Liver (tissue), 9 donors: Measurements from ENCODE around the gene AOAH. TPM values are rescaled to one million over a fixed set of nuclear protein-coding genes. Genes with fewer than 3 reads are reported as not detected.

Experiments
- DNase-seq: peaks from one replicate; pipeline ENCODE4 v3.0.0-alpha.2; 2017; ENCODE audit warnings: low spot score
- H3K27ac ChIP-seq, 2 donors: one replicate each; pipeline ENCODE4 v1.7.0; 2013; ENCODE audit warnings: inconsistent platforms in 2 of 2, low read length in 2 of 2, control low read depth in 1 of 2, low read depth in 1 of 2, mild to moderate bottlenecking in 1 of 2
- H3K27me3 ChIP-seq, 4 donors: one replicate each; pipeline versions ENCODE4 v1.6.1 to v1.7.0; 2013; ENCODE audit warnings: low read length in 3 of 4, inconsistent platforms in 1 of 4, mild to moderate bottlenecking in 1 of 4, moderate library complexity in 1 of 4; ENCODE audit not compliant: control insufficient read depth in 4 of 4, insufficient read depth in 4 of 4
- H3K36me3 ChIP-seq, 4 donors: one replicate each; pipeline versions ENCODE4 v1.6.1 to v1.7.0; 2013; ENCODE audit warnings: low read length in 3 of 4, mild to moderate bottlenecking in 3 of 4, low read depth in 1 of 4, moderate library complexity in 1 of 4; ENCODE audit not compliant: control insufficient read depth in 4 of 4, insufficient read depth in 3 of 4
- H3K4me1 ChIP-seq, 4 donors: one replicate each; pipeline versions ENCODE4 v1.6.1 to v1.7.0; 2013; ENCODE audit warnings: low read length in 3 of 4, mild to moderate bottlenecking in 3 of 4, moderate library complexity in 1 of 4; ENCODE audit not compliant: control insufficient read depth in 4 of 4, insufficient read depth in 4 of 4
- H3K4me3 ChIP-seq, 3 donors: one replicate each; pipeline versions ENCODE4 v1.6.1 to v1.7.0; 2013; ENCODE audit warnings: low read length in 3 of 3, control low read depth in 1 of 3, low read depth in 1 of 3, mild to moderate bottlenecking in 1 of 3
- H3K9ac ChIP-seq, 2 donors: one replicate each; pipeline ENCODE4 v1.7.0; 2013; ENCODE audit warnings: low read length in 2 of 2, mild to moderate bottlenecking in 2 of 2, moderate library complexity in 2 of 2, control low read depth in 1 of 2, low read depth in 1 of 2
- H3K9me3 ChIP-seq, 4 donors: one replicate each; pipeline versions ENCODE4 v1.6.1 to v1.7.0; 2013; ENCODE audit warnings: low read length in 3 of 4; ENCODE audit not compliant: control insufficient read depth in 4 of 4
- ATF3 ChIP-seq: IDR thresholded peaks from 2 replicates; pipeline ENCODE4 v1.6.1; 2016; ENCODE audit warnings: antibody characterized with exemption
- CTCF ChIP-seq: fragments of 150-350 bp; IDR thresholded peaks from 2 replicates; pipeline ENCODE4 v1.5.1; 2017; ENCODE audit warnings: improper control_type of control experiment, low read depth, low read length; ENCODE audit not compliant: missing input control
- EGR1 ChIP-seq, 2 donors: IDR thresholded peaks; 2 replicates each; pipeline ENCODE4 v1.6.1; 2016 to 2018; ENCODE audit warnings: antibody characterized with exemption in 2 of 2, low read depth in 2 of 2
- FOXA1 ChIP-seq: IDR thresholded peaks from 2 replicates; pipeline ENCODE4 v1.6.1; 2016; ENCODE audit warnings: antibody characterized with exemption
- FOXA2 ChIP-seq: IDR thresholded peaks from 2 replicates; pipeline ENCODE4 v1.6.1; 2016; ENCODE audit warnings: antibody characterized with exemption
- GABPA ChIP-seq, 2 donors: IDR thresholded peaks in 1 of 2; conservative IDR thresholded peaks in 1 of 2; 2 replicates each; pipeline ENCODE4 v1.6.1; 2016; ENCODE audit warnings: antibody characterized with exemption in 2 of 2, mild to moderate bottlenecking in 1 of 2, moderate library complexity in 1 of 2
- HNF4A ChIP-seq, 2 donors: conservative IDR thresholded peaks; 2 replicates each; pipeline ENCODE4 v1.6.1; 2016; ENCODE audit warnings: antibody characterized with exemption in 2 of 2, mild to moderate bottlenecking in 2 of 2
- JUND ChIP-seq, 2 donors: IDR thresholded peaks; 2 replicates each; pipeline ENCODE4 v1.6.1; 2016; ENCODE audit warnings: antibody characterized with exemption in 2 of 2
- NR2F2 ChIP-seq: IDR thresholded peaks from 2 replicates; pipeline ENCODE4 v1.6.1; 2016; ENCODE audit warnings: antibody characterized with exemption
- RAD21 ChIP-seq, 2 donors: IDR thresholded peaks; 2 replicates each; pipeline ENCODE4 v1.6.1; 2016; ENCODE audit warnings: antibody characterized with exemption in 2 of 2, mild to moderate bottlenecking in 2 of 2
- RXRA ChIP-seq, 2 donors: IDR thresholded peaks; 2 replicates each; pipeline ENCODE4 v1.6.1; 2017 to 2018; ENCODE audit warnings: antibody characterized with exemption in 2 of 2, mild to moderate bottlenecking in 1 of 2
- SP1 ChIP-seq: IDR thresholded peaks from 2 replicates; pipeline ENCODE4 v1.6.1; 2018; ENCODE audit warnings: antibody characterized with exemption, mild to moderate bottlenecking
- TAF1 ChIP-seq: conservative IDR thresholded peaks from 2 replicates; pipeline ENCODE4 v1.6.1; 2016; ENCODE audit warnings: antibody characterized with exemption, mild to moderate bottlenecking
- YY1 ChIP-seq: IDR thresholded peaks from 2 replicates; pipeline ENCODE4 v1.6.1; 2016; ENCODE audit warnings: antibody characterized with exemption, mild to moderate bottlenecking
- WGBS: extraction: QIAGEN DNeasy Blood & Tissue Kit; methylation state at CpG from one replicate; pipeline ENCODE4 v1.1.7; 2013; 5-methylcytosine and 5-hydroxymethylcytosine counted together
- polyA plus RNA-seq, 2 donors: library from polyadenylated mRNA; stranded (reverse) in 1 of 2; unstranded in 1 of 2; fragments of 200-250 nt in 1 of 2; fragments of >200 nt in 1 of 2; fragmentation: Nextera tagmentation in 1 of 2; extraction: Ambion mirVana in 1 of 2; gene quantifications; one replicate each; pipeline versions ENCODE4 v1.2.1 to v1.2.3, GENCODE V29; 2013 to 2015
- total RNA-seq, 2 donors: library from RNA; depleted of rRNA; stranded (reverse); fragments of >200 nt; gene quantifications; one replicate each; pipeline ENCODE4 v1.2.3, GENCODE V29; 2014
- TF ChIP-seq, protein P1 (sequence below): IDR thresholded peaks from 2 replicates; pipeline ENCODE4 v1.6.1; 2016; ENCODE audit warnings: antibody characterized with exemption
- TF ChIP-seq, protein P2 (sequence below): IDR thresholded peaks from 2 replicates; pipeline ENCODE4 v1.6.1; 2016; ENCODE audit warnings: antibody characterized with exemption
- TF ChIP-seq, protein P3 (sequence below): IDR thresholded peaks from 2 replicates; pipeline ENCODE4 v1.6.1; 2016; ENCODE audit warnings: antibody characterized with exemption, mild to moderate bottlenecking
- donor health status: healthy.
- donor health status: healthy.
- donor health status: healthy.
- donor health status: healthy.
- donor health status: healthy.

AOAH gene
- total and polyA plus RNA-seq, 4 donors = 2.4 to 26.7 (median 5.8) TPM

DNA sequence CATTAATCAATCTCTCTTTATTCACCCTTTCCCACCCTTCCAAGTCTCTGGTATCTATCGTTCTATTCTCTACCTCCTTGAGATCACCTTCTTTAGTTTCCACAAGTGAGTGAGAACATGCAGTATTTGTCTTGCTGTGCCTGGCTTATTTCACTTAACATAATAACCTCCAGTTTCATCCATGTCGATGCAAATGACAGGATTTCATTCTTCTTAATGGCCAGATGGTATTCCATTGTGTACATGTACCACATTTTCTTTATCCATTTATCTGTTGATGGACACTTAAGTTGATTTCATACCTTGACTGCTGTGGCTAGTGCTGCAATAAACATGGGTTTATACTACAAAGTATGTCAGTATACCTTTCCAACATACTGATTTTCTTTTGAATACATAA, 3.8 kb upstream of the AOAH start:
- TF ChIP-seq NR2F2 = no peak
- TF ChIP-seq GABPA (IDR thresholded peaks at IDR 0.05 in 1 of 2, conservative IDR thresholded peaks at IDR 0.05 in 1 of 2) = no peak
- no peak for TF ChIP-seq EGR1 (IDR thresholded peaks at IDR 0.05; ENCODE audit: low read depth in 2 of 2)
- TF ChIP-seq JUND (IDR thresholded peaks at IDR 0.05) = no peak
- TF ChIP-seq, protein P1, sequence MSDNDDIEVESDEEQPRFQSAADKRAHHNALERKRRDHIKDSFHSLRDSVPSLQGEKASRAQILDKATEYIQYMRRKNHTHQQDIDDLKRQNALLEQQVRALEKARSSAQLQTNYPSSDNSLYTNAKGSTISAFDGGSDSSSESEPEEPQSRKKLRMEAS = no peak
- no peak for TF ChIP-seq RXRA (IDR thresholded peaks at IDR 0.05)
- no peak for TF ChIP-seq SP1
- TF ChIP-seq RAD21 (IDR thresholded peaks at IDR 0.05) = no peak
- no peak for TF ChIP-seq HNF4A (conservative IDR thresholded peaks at IDR 0.05)
- TF ChIP-seq ATF3 = no peak
- no peak for TF ChIP-seq TAF1
- no peak for TF ChIP-seq YY1
- TF ChIP-seq, protein P2, sequence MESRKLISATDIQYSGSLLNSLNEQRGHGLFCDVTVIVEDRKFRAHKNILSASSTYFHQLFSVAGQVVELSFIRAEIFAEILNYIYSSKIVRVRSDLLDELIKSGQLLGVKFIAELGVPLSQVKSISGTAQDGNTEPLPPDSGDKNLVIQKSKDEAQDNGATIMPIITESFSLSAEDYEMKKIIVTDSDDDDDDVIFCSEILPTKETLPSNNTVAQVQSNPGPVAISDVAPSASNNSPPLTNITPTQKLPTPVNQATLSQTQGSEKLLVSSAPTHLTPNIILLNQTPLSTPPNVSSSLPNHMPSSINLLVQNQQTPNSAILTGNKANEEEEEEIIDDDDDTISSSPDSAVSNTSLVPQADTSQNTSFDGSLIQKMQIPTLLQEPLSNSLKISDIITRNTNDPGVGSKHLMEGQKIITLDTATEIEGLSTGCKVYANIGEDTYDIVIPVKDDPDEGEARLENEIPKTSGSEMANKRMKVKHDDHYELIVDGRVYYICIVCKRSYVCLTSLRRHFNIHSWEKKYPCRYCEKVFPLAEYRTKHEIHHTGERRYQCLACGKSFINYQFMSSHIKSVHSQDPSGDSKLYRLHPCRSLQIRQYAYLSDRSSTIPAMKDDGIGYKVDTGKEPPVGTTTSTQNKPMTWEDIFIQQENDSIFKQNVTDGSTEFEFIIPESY = no peak
- TF ChIP-seq, protein P3, sequence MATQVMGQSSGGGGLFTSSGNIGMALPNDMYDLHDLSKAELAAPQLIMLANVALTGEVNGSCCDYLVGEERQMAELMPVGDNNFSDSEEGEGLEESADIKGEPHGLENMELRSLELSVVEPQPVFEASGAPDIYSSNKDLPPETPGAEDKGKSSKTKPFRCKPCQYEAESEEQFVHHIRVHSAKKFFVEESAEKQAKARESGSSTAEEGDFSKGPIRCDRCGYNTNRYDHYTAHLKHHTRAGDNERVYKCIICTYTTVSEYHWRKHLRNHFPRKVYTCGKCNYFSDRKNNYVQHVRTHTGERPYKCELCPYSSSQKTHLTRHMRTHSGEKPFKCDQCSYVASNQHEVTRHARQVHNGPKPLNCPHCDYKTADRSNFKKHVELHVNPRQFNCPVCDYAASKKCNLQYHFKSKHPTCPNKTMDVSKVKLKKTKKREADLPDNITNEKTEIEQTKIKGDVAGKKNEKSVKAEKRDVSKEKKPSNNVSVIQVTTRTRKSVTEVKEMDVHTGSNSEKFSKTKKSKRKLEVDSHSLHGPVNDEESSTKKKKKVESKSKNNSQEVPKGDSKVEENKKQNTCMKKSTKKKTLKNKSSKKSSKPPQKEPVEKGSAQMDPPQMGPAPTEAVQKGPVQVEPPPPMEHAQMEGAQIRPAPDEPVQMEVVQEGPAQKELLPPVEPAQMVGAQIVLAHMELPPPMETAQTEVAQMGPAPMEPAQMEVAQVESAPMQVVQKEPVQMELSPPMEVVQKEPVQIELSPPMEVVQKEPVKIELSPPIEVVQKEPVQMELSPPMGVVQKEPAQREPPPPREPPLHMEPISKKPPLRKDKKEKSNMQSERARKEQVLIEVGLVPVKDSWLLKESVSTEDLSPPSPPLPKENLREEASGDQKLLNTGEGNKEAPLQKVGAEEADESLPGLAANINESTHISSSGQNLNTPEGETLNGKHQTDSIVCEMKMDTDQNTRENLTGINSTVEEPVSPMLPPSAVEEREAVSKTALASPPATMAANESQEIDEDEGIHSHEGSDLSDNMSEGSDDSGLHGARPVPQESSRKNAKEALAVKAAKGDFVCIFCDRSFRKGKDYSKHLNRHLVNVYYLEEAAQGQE = no peak
- Histone ChIP-seq H3K9me3 (no peaks in the 10 kb centered on the region), H3K36me3 (no peaks in the 10 kb centered on the region), H3K27ac (no peak overlapping the region), H3K4me1 (peaks cover 0 to 3% (median 0%) of the 10 kb centered on the region in 4 donors), H3K4me3 (no peak overlapping the region), H3K9ac (no peak overlapping the region), H3K27me3 (no peaks in the 10 kb centered on the region)
- no peak for DNase-seq
- 93% methylated on average over 2 of the region's 2 CpGs for WGBS

DNA sequence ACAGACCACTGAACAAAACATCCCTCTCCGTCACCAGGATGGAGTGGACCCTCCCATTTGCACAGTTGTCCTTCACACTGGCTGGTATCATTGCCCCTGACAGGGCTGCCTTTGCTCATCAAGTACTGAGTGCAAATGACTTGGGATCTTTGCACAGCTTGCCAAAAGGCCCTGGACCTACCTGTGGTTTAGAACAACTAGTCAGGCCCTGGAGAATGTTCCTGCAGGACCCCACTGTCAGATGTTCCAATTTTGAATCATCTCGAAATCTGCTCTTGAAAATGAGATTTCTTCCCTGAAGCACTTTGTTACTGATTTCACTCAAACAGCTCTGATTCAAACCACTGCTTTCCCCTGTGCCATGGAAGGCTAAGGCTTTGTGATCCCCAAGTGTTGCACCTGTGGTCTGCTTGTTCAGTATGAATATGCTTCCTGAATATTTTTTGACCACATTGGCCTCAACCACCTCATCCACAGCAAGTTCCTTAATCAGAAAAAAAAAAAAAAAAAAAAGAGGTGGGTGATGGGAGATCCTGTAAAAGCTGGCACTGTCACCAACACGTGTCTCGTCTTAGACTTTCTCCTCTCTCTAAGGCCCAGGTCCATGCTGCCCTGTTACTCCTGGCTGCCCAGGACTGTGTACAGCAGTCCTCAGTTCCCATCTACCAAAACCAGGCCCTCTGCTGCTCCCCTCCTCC, 2.7 kb upstream of the AOAH start:
- H3K36me3 ChIP-seq = no peaks in the 10 kb centered on the region
- H3K9me3 ChIP-seq = no peaks in the 10 kb centered on the region
- 87% methylated on average over 4 of the region's 4 CpGs for WGBS
- no peak overlapping the region for H3K9ac ChIP-seq
- no peak overlapping the region for H3K27ac ChIP-seq
- no peak overlapping the region for H3K4me3 ChIP-seq
- TF ChIP-seq FOXA2 = no peak
- no peak for TF ChIP-seq FOXA1
- TF ChIP-seq ATF3 = no peak
- TF ChIP-seq RAD21 (IDR thresholded peaks at IDR 0.05) = no peak
- no peak for TF ChIP-seq CTCF
- no peak for TF ChIP-seq GABPA (IDR thresholded peaks at IDR 0.05 in 1 of 2, conservative IDR thresholded peaks at IDR 0.05 in 1 of 2)
- no peak for TF ChIP-seq NR2F2
- H3K4me1 ChIP-seq = peaks cover 0 to 3% (median 0%) of the 10 kb centered on the region in 4 donors
- H3K27me3 ChIP-seq = no peaks in the 10 kb centered on the region
- no peak for DNase-seq
